Mucosa of rectum (tissue), 2 donors: Measurements from ENCODE around the gene IGSF22.
"Not testable (repeated sequence)": the region's sequence is repeated elsewhere in the genome, so short reads cannot be mapped to it uniquely, and the experiment has no call there.

Source experiments
- H3K27ac ChIP-seq, 2 donors: one replicate each; pipeline ENCODE4 v1.7.0; 2013; ENCODE audit warnings: inconsistent platforms in 2 of 2, low read depth in 2 of 2, low read length in 2 of 2
- H3K27me3 ChIP-seq, 2 donors: one replicate each; pipeline ENCODE4 v1.7.0; 2013; ENCODE audit warnings: low read length in 2 of 2; ENCODE audit not compliant: control insufficient read depth in 2 of 2, insufficient read depth in 2 of 2
- H3K36me3 ChIP-seq, 2 donors: one replicate each; pipeline ENCODE4 v1.7.0; 2013; ENCODE audit warnings: low read length in 2 of 2; ENCODE audit not compliant: control insufficient read depth in 2 of 2, insufficient read depth in 2 of 2
- H3K4me1 ChIP-seq, 2 donors: one replicate each; pipeline ENCODE4 v1.7.0; 2013; ENCODE audit warnings: low read length in 2 of 2, mild to moderate bottlenecking in 1 of 2; ENCODE audit not compliant: control insufficient read depth in 2 of 2, insufficient read depth in 2 of 2
- H3K4me3 ChIP-seq, 2 donors: one replicate each; pipeline ENCODE4 v1.7.0; 2013; ENCODE audit warnings: low read length in 2 of 2
- H3K9ac ChIP-seq, 2 donors: one replicate each; pipeline ENCODE4 v1.7.0; 2013; ENCODE audit warnings: low read length in 2 of 2, low read depth in 1 of 2, mild to moderate bottlenecking in 1 of 2
- H3K9me3 ChIP-seq, 2 donors: one replicate each; pipeline ENCODE4 v1.7.0; 2013; ENCODE audit warnings: low read length in 2 of 2; ENCODE audit not compliant: control insufficient read depth in 2 of 2
- donor health status: healthy.
- donor health status: Normal muscosa, but diverticular disease.

IGSF22 gene

DNA sequence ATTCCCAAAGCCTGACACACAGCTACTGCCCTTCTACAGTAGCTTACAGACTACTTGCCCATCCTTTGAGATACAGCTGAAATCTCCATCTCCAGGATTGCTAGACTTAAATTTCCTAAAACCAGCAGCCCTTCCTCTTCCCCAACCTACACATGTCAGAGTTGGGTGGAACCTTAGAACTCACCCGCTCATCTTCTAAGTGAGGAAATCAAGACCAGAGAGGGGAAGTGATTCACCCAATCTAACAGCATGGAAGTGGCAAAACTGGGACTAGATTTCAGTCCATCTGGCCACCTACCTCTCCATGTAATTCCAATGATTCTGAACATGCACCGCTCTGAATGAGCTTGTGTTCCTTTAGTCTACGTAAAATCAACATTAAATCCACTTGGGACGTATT is 28.4 kb downstream of the IGSF22 start:
- H3K27ac ChIP-seq, result no peak overlapping the region
- no peak overlapping the region for H3K9ac ChIP-seq
- H3K27me3 ChIP-seq, result peaks cover 2 to 4% of the 10 kb centered on the region in 2 donors
- H3K9me3 ChIP-seq, result no peaks in the 10 kb centered on the region
- H3K4me3 ChIP-seq, result no peak overlapping the region
- peaks cover 0 to 2% of the 10 kb centered on the region in 2 donors for H3K4me1 ChIP-seq
- H3K36me3 ChIP-seq, result no peaks in the 10 kb centered on the region

GRCh38 chr11:18696638-18697225 is 29.3 kb downstream of the IGSF22 start:
- H3K9me3 ChIP-seq, result no peaks in the 10 kb centered on the region
- no peak overlapping the region for H3K4me3 ChIP-seq
- no peak overlapping the region for H3K27ac ChIP-seq
- H3K4me1 ChIP-seq, result peaks cover 0 to 2% of the 10 kb centered on the region in 2 donors
- no peaks in the 10 kb centered on the region for H3K36me3 ChIP-seq
- H3K9ac ChIP-seq, result no peak overlapping the region
- peaks cover 2 to 4% of the 10 kb centered on the region in 2 donors for H3K27me3 ChIP-seq

- Histone ChIP-seq H3K27me3 (peaks cover 0 to 2% of the 10 kb centered on the region in 2 donors), H3K9ac (no peak overlapping the region), H3K4me3 (no peak overlapping the region), H3K27ac (no peak overlapping the region), H3K9me3 (no peaks in the 10 kb centered on the region), H3K4me1 (no peaks in the 10 kb centered on the region), H3K36me3 (no peaks in the 10 kb centered on the region)
These were observed 32.8 kb downstream of the IGSF22 start for GRCh38 chr11:18692941-18693760.

DNA sequence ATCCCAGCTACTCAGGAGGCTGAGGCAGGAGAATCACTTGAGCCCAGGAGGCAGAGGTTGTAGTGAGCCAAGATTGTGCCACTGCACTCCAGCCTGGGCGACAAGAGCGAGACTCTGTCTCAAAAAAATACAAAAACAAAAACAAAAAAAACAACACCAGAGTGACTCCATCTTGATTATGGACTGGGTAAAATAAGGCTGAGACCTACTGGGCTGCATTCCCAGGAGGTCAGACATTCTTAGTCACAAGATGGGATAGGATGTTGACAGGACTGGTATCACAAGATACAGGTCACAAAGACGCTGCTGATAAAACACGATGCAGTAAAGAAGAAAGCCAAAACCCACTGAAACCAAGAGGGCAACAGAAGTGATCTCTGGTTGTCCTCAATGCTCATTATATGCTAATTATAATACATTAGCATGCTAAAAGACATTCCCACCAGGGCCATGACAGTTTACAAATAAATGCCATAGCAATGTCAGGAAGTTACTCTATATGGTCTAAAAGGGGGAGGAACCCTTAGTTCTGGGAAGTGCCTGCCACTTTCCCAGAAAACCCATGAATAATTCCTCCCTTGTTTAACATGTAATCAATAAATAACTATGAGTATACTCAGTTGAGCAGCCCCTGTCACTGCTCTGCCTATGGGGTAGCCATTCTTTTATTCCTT is 34.4 kb downstream of the IGSF22 start:
- not testable (repeated sequence) for H3K36me3 ChIP-seq, H3K4me1 ChIP-seq

DNA sequence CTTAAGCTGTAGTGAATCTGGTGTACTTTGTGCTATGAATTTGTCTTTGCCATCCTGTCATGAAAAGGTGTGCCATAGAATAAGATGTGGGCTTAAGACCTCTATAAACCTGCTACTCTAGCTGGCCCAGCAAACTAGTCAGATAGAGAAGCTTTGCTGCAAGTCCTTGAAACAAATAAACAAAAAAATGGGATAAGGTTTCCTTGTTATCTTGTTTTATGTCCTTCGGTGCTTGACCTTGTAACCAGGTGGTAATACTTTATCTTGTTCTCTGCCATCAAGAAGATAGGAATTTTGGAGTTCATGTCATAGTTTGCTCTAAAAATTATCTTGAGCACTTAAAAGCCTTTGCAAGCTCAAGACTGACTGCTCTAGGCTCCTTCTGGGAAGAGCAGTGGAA is 41.7 kb downstream of the IGSF22 start:
- no peaks in the 10 kb centered on the region for H3K36me3 ChIP-seq
- H3K9me3 ChIP-seq, result no peaks in the 10 kb centered on the region
- no peak overlapping the region for H3K9ac ChIP-seq
- peaks cover 0 to 2% of the 10 kb centered on the region in 2 donors for H3K27me3 ChIP-seq
- no peak overlapping the region for H3K27ac ChIP-seq
- no peaks in the 10 kb centered on the region for H3K4me1 ChIP-seq
- H3K4me3 ChIP-seq, result no peak overlapping the region

More for the DNA sequence above, 34.4 kb downstream of the IGSF22 start:
- not testable (repeated sequence) for H3K9ac ChIP-seq, H3K4me3 ChIP-seq, H3K9me3 ChIP-seq, H3K27me3 ChIP-seq, H3K27ac ChIP-seq

DNA sequence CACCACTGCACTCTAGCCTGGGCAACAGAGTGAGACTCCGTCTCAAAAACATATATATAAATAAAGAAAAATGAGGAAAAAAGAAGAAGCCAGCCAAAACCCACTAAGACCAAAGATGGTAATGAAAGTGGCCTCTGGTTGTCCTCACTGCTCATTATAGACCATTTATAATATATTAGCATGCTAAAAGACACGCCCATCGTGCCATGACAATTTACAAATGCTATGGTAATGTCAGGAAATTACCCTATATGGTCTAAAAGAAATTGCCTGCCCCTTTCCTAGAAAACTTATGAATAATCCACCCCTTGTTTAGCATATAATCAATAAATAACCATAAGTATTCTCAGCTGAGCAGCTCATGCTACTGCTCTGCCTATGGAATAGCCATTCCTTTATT is 43.5 kb downstream of the IGSF22 start:
- peaks cover 0 to 2% of the 10 kb centered on the region in 2 donors for H3K27me3 ChIP-seq
- no peaks in the 10 kb centered on the region for H3K4me1 ChIP-seq
- no peak overlapping the region for H3K9ac ChIP-seq
- no peaks in the 10 kb centered on the region for H3K9me3 ChIP-seq
- H3K4me3 ChIP-seq, result no peak overlapping the region
- no peaks in the 10 kb centered on the region for H3K36me3 ChIP-seq
- no peak overlapping the region for H3K27ac ChIP-seq

DNA sequence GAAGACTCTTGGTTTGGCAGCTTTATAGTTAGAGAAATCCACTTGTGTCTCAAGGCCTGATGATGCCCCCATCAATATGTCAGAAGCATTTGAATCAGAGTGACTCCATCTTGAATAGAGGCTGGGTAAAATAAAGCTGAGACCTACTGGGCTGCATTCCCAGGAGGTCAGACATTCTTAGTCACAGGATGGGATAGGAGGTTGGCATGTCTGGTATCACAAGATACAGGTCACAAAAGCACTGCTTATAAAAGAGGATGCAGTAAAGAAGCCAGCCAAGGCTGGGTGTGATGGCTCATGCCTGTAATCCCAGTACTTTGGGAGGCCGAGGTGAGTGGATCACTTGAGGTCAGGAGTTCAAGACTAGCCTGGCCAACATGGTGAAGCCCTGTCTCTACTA is 44.0 kb downstream of the IGSF22 start:
- H3K36me3 ChIP-seq, H3K4me3 ChIP-seq, H3K9me3 ChIP-seq, H3K4me1 ChIP-seq, H3K9ac ChIP-seq, H3K27ac ChIP-seq, H3K27me3 ChIP-seq: not testable (repeated sequence)

DNA sequence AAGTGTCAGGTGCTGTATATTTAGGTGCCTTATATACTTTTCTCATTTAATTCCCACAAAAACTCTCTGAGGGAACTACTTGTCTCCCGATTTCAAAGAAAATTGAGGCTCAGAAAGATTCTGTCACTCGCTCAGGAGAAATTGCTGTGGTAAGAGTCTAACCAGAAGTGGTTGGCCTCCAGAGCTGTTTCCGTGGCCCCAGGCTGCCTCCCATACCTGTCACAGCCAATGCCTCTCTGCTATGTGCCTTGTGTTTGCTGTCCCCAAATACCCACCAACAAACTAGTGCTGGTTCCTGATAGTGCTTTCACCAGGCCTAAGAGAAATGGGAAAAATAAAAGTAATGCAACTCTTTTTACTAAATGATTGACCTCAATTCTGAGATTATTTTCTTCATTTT is 48.4 kb downstream of the IGSF22 start:
- Histone ChIP-seq H3K9ac (no peak overlapping the region), H3K27me3 (no peaks in the 10 kb centered on the region), H3K36me3 (no peaks in the 10 kb centered on the region), H3K4me3 (no peak overlapping the region), H3K9me3 (no peaks in the 10 kb centered on the region), H3K4me1 (no peaks in the 10 kb centered on the region), H3K27ac (no peak overlapping the region)

GRCh38 chr11:18676803-18677202 is 49.2 kb downstream of the IGSF22 start:
- no peak overlapping the region for H3K27ac ChIP-seq
- no peaks in the 10 kb centered on the region for H3K9me3 ChIP-seq
- no peaks in the 10 kb centered on the region for H3K27me3 ChIP-seq
- no peaks in the 10 kb centered on the region for H3K36me3 ChIP-seq
- no peaks in the 10 kb centered on the region for H3K4me1 ChIP-seq
- H3K9ac ChIP-seq, result no peak overlapping the region
- no peak overlapping the region for H3K4me3 ChIP-seq

GRCh38 chr11:18672209-18672608 is 53.8 kb downstream of the IGSF22 start:
- H3K27ac ChIP-seq, H3K9ac ChIP-seq, H3K4me3 ChIP-seq, H3K9me3 ChIP-seq, H3K4me1 ChIP-seq, H3K27me3 ChIP-seq, H3K36me3 ChIP-seq: not testable (repeated sequence)
